HepG2 (cell line): Measurements from ENCODE around the gene H2AZ2. TPM values are rescaled to one million over a fixed set of nuclear protein-coding genes. Genes with fewer than 3 reads are reported as not detected.

Experiments used
- ATAC-seq: fragments of 200-7000 bp; cut with Tn5 transposase; 3 replicates; pipeline ENCODE4 v1.9.1; 2020; ENCODE audit warnings: mild to moderate bottlenecking, moderate library complexity
- BruUV-seq: library from RNA; stranded (reverse); fragments of 400-500 nt; replicated peaks from 2 replicates; lab custom pipeline; 2021; lab: Mats Ljungman, UMichigan
- CTCF ChIA-PET: fragments of 300-600 bp; formaldehyde crosslinking; extraction: SDS; loops from one replicate; lab custom pipeline; 2021; ENCODE audit warnings: low total read pairs, inconsistent platforms, low intra/inter-chr PET ratio; lab: Yijun Ruan, JAX
- POLR2A ChIA-PET: fragments of 350-600 bp; sonication (Branson Sonifier 250); formaldehyde crosslinking; loops from one replicate; lab custom pipeline; 2020; ENCODE audit warnings: antibody characterized with exemption, inconsistent platforms; lab: Yijun Ruan, JAX
- DNase-seq: peaks from one replicate; pipeline ENCODE4 v3.0.0-alpha.2; 2015; ENCODE audit warnings: low spot score
- FAIRE-seq: peaks from 3 replicates; lab custom pipeline; 2011; peaks lifted over from hg19 to GRCh38; lab: Jason Lieb, UNC
- H2AFZ ChIP-seq: one replicate; pipeline ENCODE4 v1.6.1; 2011; ENCODE audit warnings: low read length, inconsistent platforms
- H3K27ac ChIP-seq: fragments of 300-600 bp; 3 replicates; pipeline ENCODE4 v1.8.0; 2011; ENCODE audit warnings: mixed run types, mild to moderate bottlenecking, mixed read lengths, low read length, inconsistent platforms; ENCODE audit not compliant: insufficient read depth; ENCODE audit errors: extremely low read length
- H3K27me3 ChIP-seq, 2 experiments: fragments of 200-600 bp in 1 of 2; 2 replicates in 1 of 2; 3 replicates in 1 of 2; pipeline versions ENCODE4 v1.6.0 to v1.8.0; 2011; ENCODE audit warnings: low read length in 2 of 2, mild to moderate bottlenecking in 2 of 2, moderate library complexity in 2 of 2, inconsistent platforms in 1 of 2; ENCODE audit not compliant: insufficient read depth in 2 of 2, control insufficient read depth in 1 of 2
- H3K36me3 ChIP-seq, 2 experiments: fragments of 200-600 bp in 1 of 2; replicated peaks in 1 of 2; 2 replicates in 1 of 2; 3 replicates in 1 of 2; pipeline versions ENCODE4 v1.5.1 to v1.8.0; 2011; ENCODE audit warnings: low read length in 2 of 2, inconsistent platforms in 1 of 2; ENCODE audit not compliant: insufficient read depth in 2 of 2, control insufficient read depth in 1 of 2
- H3K4me1 ChIP-seq: 2 replicates; pipeline ENCODE4 v1.5.1; 2012; ENCODE audit warnings: low read length, inconsistent platforms; ENCODE audit not compliant: insufficient read depth
- H3K4me2 ChIP-seq: 2 replicates; pipeline ENCODE4 v1.6.0; 2011; ENCODE audit warnings: low read depth, low read length, inconsistent platforms
- H3K4me3 ChIP-seq, 3 experiments: fragments of 200-600 bp in 1 of 3; sonication (generic), shearing (Covaris generic) in 1 of 3; replicated peaks in 1 of 3; 2 replicates each; pipeline ENCODE4 v1.5.1; 2011 to 2016; ENCODE audit warnings: low read length in 3 of 3, inconsistent platforms in 2 of 3, low read depth in 2 of 3, mild to moderate bottlenecking in 2 of 3, control low read depth in 1 of 3, mixed read lengths in 1 of 3; ENCODE audit not compliant: insufficient read depth in 1 of 3
- H3K79me2 ChIP-seq: one replicate; pipeline ENCODE4 v1.6.1; 2011; ENCODE audit warnings: low read length, inconsistent platforms; ENCODE audit not compliant: insufficient read depth
- H3K9ac ChIP-seq: 2 replicates; pipeline ENCODE4 v1.6.0; 2011; ENCODE audit warnings: mild to moderate bottlenecking, low read depth, low read length, inconsistent platforms; ENCODE audit not compliant: insufficient read depth
- H3K9me3 ChIP-seq: 2 replicates; pipeline ENCODE4 v1.5.1; 2012; ENCODE audit warnings: mild to moderate bottlenecking, low read length
- H4K20me1 ChIP-seq: 2 replicates; pipeline ENCODE4 v1.6.0; 2011; ENCODE audit warnings: inconsistent platforms, mild to moderate bottlenecking, low read length, moderate library complexity; ENCODE audit not compliant: insufficient read depth
- ARID3A ChIP-seq: IDR thresholded peaks from 2 replicates; pipeline ENCODE4 v1.6.1; 2012; ENCODE audit warnings: low read depth, low read length, improper control_type of control experiment
- GTF3A ChIP-seq: sonication (generic); formaldehyde crosslinking; conservative IDR thresholded peaks from 2 replicates; pipeline ENCODE4 v1.4.0; 2020; ENCODE audit warnings: mild to moderate bottlenecking, missing genetic modification reagents
- KDM5B ChIP-seq: sonication (generic); formaldehyde crosslinking; IDR thresholded peaks from 2 replicates; pipeline ENCODE4 v1.4.0; 2020; ENCODE audit warnings: missing genetic modification reagents, mild to moderate bottlenecking, borderline replicate concordance
- NR1H2 ChIP-seq: sonication (generic); formaldehyde crosslinking; IDR thresholded peaks from 2 replicates; pipeline ENCODE4 v1.8.1; 2022; ENCODE audit warnings: low read depth, missing genetic modification reagents, borderline replicate concordance
- PAX8 ChIP-seq: sonication (generic); formaldehyde crosslinking; IDR thresholded peaks from 2 replicates; pipeline ENCODE4 v1.8.0; 2022; ENCODE audit warnings: mild to moderate bottlenecking, missing genetic modification reagents, borderline replicate concordance
- RNF2 ChIP-seq: fragments of 450-650 bp; conservative IDR thresholded peaks from 2 replicates; pipeline ENCODE4 v1.6.1; 2016; ENCODE audit warnings: low read depth
- TFDP2 ChIP-seq: sonication (generic); formaldehyde crosslinking; IDR thresholded peaks from 2 replicates; pipeline ENCODE4 v1.4.0; 2020; ENCODE audit warnings: missing genetic modification reagents
- ZC3H13 ChIP-seq: sonication (generic); formaldehyde crosslinking; IDR thresholded peaks from 2 replicates; pipeline ENCODE4 v1.8.1; 2023; ENCODE audit warnings: mild to moderate bottlenecking, missing genetic modification reagents, moderate library complexity
- ZGPAT ChIP-seq: IDR thresholded peaks from 2 replicates; pipeline ENCODE4 v1.6.1; 2016; ENCODE audit warnings: mild to moderate bottlenecking
- ZNF224 ChIP-seq: sonication (generic); formaldehyde crosslinking; IDR thresholded peaks from 2 replicates; pipeline ENCODE4 v1.5.0; 2020; ENCODE audit warnings: mild to moderate bottlenecking, missing genetic modification reagents
- ZNF280B ChIP-seq: sonication (generic); formaldehyde crosslinking; IDR thresholded peaks from 2 replicates; pipeline ENCODE4 v1.5.0; 2020; ENCODE audit warnings: missing genetic modification reagents, mild to moderate bottlenecking, borderline replicate concordance
- ZNF30 ChIP-seq: sonication (generic); formaldehyde crosslinking; IDR thresholded peaks from 2 replicates; pipeline ENCODE4 v1.5.0; 2020; ENCODE audit warnings: mild to moderate bottlenecking, missing genetic modification reagents
- ZNF562 ChIP-seq: sonication (generic); formaldehyde crosslinking; IDR thresholded peaks from 2 replicates; pipeline ENCODE4 v1.8.0; 2022; ENCODE audit warnings: missing genetic modification reagents, borderline replicate concordance
- ZNF614 ChIP-seq: IDR thresholded peaks from 2 replicates; pipeline ENCODE4 v1.6.1; 2018; ENCODE audit warnings: missing biosample characterization, missing genetic modification reagents, inconsistent platforms, borderline replicate concordance
- ZXDC ChIP-seq: sonication (generic); formaldehyde crosslinking; IDR thresholded peaks from 2 replicates; pipeline ENCODE4 v1.5.0; 2020; ENCODE audit warnings: mild to moderate bottlenecking, missing genetic modification reagents
- WGBS: methylation state at CpG from one replicate; pipeline ENCODE4 v1.1.6; 2017; ENCODE audit warnings: low lambda C conversion rate; 5-methylcytosine and 5-hydroxymethylcytosine counted together
- in situ Hi-C: cut with HindIII; loops from 2 replicates; pipeline ENCODE4 v1.10.0; 2017; ENCODE audit warnings: low pct_unique_long_range_greater_than_20kb; ENCODE audit not compliant: extremely low pct_ligation_motif_present
- intact Hi-C: fragments of 100-400 bp; cut with micrococcal nuclease; formaldehyde crosslinking; loops from one replicate; pipeline ENCODE4 v1.10.0; 2022; ENCODE audit not compliant: unreplicated experiment
- polyA plus RNA-seq, 8 experiments: library from polyadenylated mRNA; depleted of rRNA in 3 of 8; stranded (reverse) in 7 of 8; unstranded in 1 of 8; fragments of >200 nt; fragmentation: Illumina TruSeq in 4 of 8; extraction: Trizol in 4 of 8; gene quantifications; 2 replicates each; pipeline versions ENCODE4 v1.2.1 to v1.2.3, GENCODE V29; 2011 to 2016; ENCODE audit warnings: low read depth in 4 of 8, missing spikeins in 1 of 8, mixed read lengths in 1 of 8; ENCODE audit not compliant: insufficient read depth in 1 of 8
- total RNA-seq, 5 experiments: library from RNA; depleted of rRNA; stranded (reverse); fragments of >200 nt; fragmentation: Illumina TruSeq; extraction: Trizol; gene quantifications; 2 replicates each; pipeline ENCODE4 v1.2.3, GENCODE V29; 2016; ENCODE audit warnings: low read depth in 1 of 5

H2AZ2 gene
- total and polyA plus RNA-seq, 2 of the 13 experiments (the other 11 are each of a cell fraction or from before 2014, with no cell fraction given), result 121 to 223 TPM

GRCh38 chr7:44872787-44873186 lies 24.9 kb upstream of the H2AZ2 start:
- Histone ChIP-seq H3K27ac (no peak overlapping the region), H2AFZ (no peak overlapping the region), H3K9me3 (no peaks in the 10 kb centered on the region), H3K27me3 (no peaks in the 10 kb centered on the region), H3K79me2 (no peaks in the 10 kb centered on the region), H3K4me2 (no peak overlapping the region), H4K20me1 (no peaks in the 10 kb centered on the region), H3K36me3 (no peaks in the 10 kb centered on the region), H3K9ac (no peak overlapping the region), H3K4me1 (no peaks in the 10 kb centered on the region), H3K4me3 (no peak overlapping the region)
- BruUV-seq, result no TSS peak
- POLR2A ChIA-PET, result interaction anchor here (1.2 kb wide), 1 partner anchor 24 kb away, joined by 3 read pairs; no protein-coding TSS in a partner anchor
- CTCF ChIA-PET, result no interaction called here
- ATAC-seq, result peak; percentile 45; the same call in 2 of the 3 replicates
- TF ChIP-seq PAX8 (CRISPR knock-in tag) (no peak), RNF2 (no peak), ARID3A (no peak), ZXDC (CRISPR knock-in tag) (no peak), ZNF614 (no peak), ZNF280B (no peak), NR1H2 (no peak), ZNF562 (CRISPR knock-in tag) (no peak), ZC3H13 (CRISPR knock-in tag) (no peak), TFDP2 (CRISPR knock-in tag) (no peak), GTF3A (no peak), ZNF224 (CRISPR knock-in tag) (no peak), KDM5B (CRISPR knock-in tag) (no peak), ZNF30 (CRISPR knock-in tag) (no peak), ZGPAT (CRISPR knock-in tag) (no peak)
- DNase-seq, result no peak
- 36% methylated on average over 1 of the region's 1 CpG for WGBS
- FAIRE-seq, result no peak
- intact Hi-C loops (no loop called here), in situ Hi-C loops (no loop called here)
